Measurements from ENCODE around the gene ADAMTSL4. TPM values are rescaled to one million over a fixed set of nuclear protein-coding genes. Genes with fewer than 3 reads are reported as not detected.
"Not testable (repeated sequence)": the region's sequence is repeated elsewhere in the genome, so short reads cannot be mapped to it uniquely, and the experiment has no call there.

Gene ADAMTSL4
- total and polyA plus RNA-seq, 2 donors: 35.5 to 144 TPM

- peaks cover 6% of the 10 kb centered on the region for H3K36me3 ChIP-seq (ENCODE audit: insufficient read depth)
- H3K27ac ChIP-seq (ENCODE audit: low read depth): peak overlapping the region; percentile 89
- H3K4me3 ChIP-seq (ENCODE audit: low read depth, low read length): peak overlapping the region; percentile 15
- H3K4me1 ChIP-seq (ENCODE audit: insufficient read depth): peaks cover 2% of the 10 kb centered on the region
- 62% methylated on average over 6 of the region's 6 CpGs for WGBS
- no peak for DNase-seq (ENCODE audit: extremely low spot score)
Observed at GRCh38 chr1:150574260-150575071, 25.3 kb downstream of the ADAMTSL4 start.

GRCh38 chr1:150575072-150575489 lies 25.9 kb downstream of the ADAMTSL4 start:
- Histone ChIP-seq H3K4me3 (ENCODE audit: low read depth, low read length) (peak overlapping the region; percentile 97), H3K27ac (ENCODE audit: low read depth) (peak overlapping the region; percentile 89), H3K36me3 (ENCODE audit: insufficient read depth) (peaks cover 6% of the 10 kb centered on the region), H3K4me1 (ENCODE audit: insufficient read depth) (peaks cover 2% of the 10 kb centered on the region)
- no peak for DNase-seq (ENCODE audit: extremely low spot score)
- WGBS: 27% methylated on average over 4 of the region's 4 CpGs

GRCh38 chr1:150575518-150576366 lies 26.5 kb downstream of the ADAMTSL4 start:
- H3K27ac ChIP-seq (ENCODE audit: low read depth): peak overlapping the region; percentile 52
- 13% methylated on average over 1 of the region's 1 CpG for WGBS
- peaks cover 6% of the 10 kb centered on the region for H3K36me3 ChIP-seq (ENCODE audit: insufficient read depth)
- H3K4me1 ChIP-seq (ENCODE audit: insufficient read depth): peaks cover 2% of the 10 kb centered on the region
- H3K4me3 ChIP-seq (ENCODE audit: low read depth, low read length): peak overlapping the region; percentile 97
- DNase-seq (ENCODE audit: extremely low spot score): no peak

GRCh38 chr1:150576367-150576711 lies 27.1 kb downstream of the ADAMTSL4 start:
- 10% methylated on average over 4 of the region's 4 CpGs for WGBS
- Histone ChIP-seq H3K27ac (ENCODE audit: low read depth) (no peak overlapping the region), H3K36me3 (ENCODE audit: insufficient read depth) (peaks cover 6% of the 10 kb centered on the region)

GRCh38 chr1:150576794-150577556 lies 27.8 kb downstream of the ADAMTSL4 start:
- no peak for DNase-seq (ENCODE audit: extremely low spot score)
- H3K27ac ChIP-seq (ENCODE audit: low read depth): peak overlapping the region; percentile 62
- H3K36me3 ChIP-seq (ENCODE audit: insufficient read depth): peaks cover 6% of the 10 kb centered on the region
- peaks cover 2% of the 10 kb centered on the region for H3K4me1 ChIP-seq (ENCODE audit: insufficient read depth)
- peak overlapping the region; percentile 97 for H3K4me3 ChIP-seq (ENCODE audit: low read depth, low read length)
- 13% methylated on average over 2 of the region's 2 CpGs for WGBS

More at GRCh38 chr1:150576367-150576711, 27.1 kb downstream of the ADAMTSL4 start:
- peak overlapping the region; percentile 97 for H3K4me3 ChIP-seq (ENCODE audit: low read depth, low read length)
- no peak for DNase-seq (ENCODE audit: extremely low spot score)
- peaks cover 2% of the 10 kb centered on the region for H3K4me1 ChIP-seq (ENCODE audit: insufficient read depth)

- peaks cover 2% of the 10 kb centered on the region for H3K4me1 ChIP-seq (ENCODE audit: insufficient read depth)
- peaks cover 6% of the 10 kb centered on the region for H3K36me3 ChIP-seq (ENCODE audit: insufficient read depth)
- no peak for DNase-seq (ENCODE audit: extremely low spot score)
- peak overlapping the region; percentile 100 for H3K27ac ChIP-seq (ENCODE audit: low read depth)
- peak overlapping the region; percentile 97 for H3K4me3 ChIP-seq (ENCODE audit: low read depth, low read length)
- WGBS: 2% methylated on average over 11 of the region's 11 CpGs
Observed at GRCh38 chr1:150577557-150578271, 28.5 kb downstream of the ADAMTSL4 start.

GRCh38 chr1:150578272-150579109 lies 29.3 kb downstream of the ADAMTSL4 start:
- no peak for DNase-seq (ENCODE audit: extremely low spot score)
- WGBS: under 1% methylated on average over 50 of the region's 50 CpGs

GRCh38 chr1:150579110-150579944 lies 30.1 kb downstream of the ADAMTSL4 start, which contains the start of gene MCL1:
Gene MCL1, minus strand, starts transcription at chr1:150579610. Its CDS starts 80 bp downstream, at chr1:150579530.
- peak; percentile 91 for DNase-seq (ENCODE audit: extremely low spot score)
- H3K36me3 ChIP-seq (ENCODE audit: insufficient read depth): peaks cover 6% of the 10 kb centered on the region
- peaks cover 2% of the 10 kb centered on the region for H3K4me1 ChIP-seq (ENCODE audit: insufficient read depth)
- under 1% methylated on average over 94 of the region's 94 CpGs for WGBS
- H3K27ac ChIP-seq (ENCODE audit: low read depth): peak within 1 kb of the TSS; percentile 100
- peak within 1 kb of the TSS; percentile 97 for H3K4me3 ChIP-seq (ENCODE audit: low read depth, low read length)

More at GRCh38 chr1:150578272-150579109, 29.3 kb downstream of the ADAMTSL4 start:
- Histone ChIP-seq H3K27ac (ENCODE audit: low read depth) (peak overlapping the region; percentile 100), H3K36me3 (ENCODE audit: insufficient read depth) (peaks cover 6% of the 10 kb centered on the region), H3K4me1 (ENCODE audit: insufficient read depth) (peaks cover 2% of the 10 kb centered on the region), H3K4me3 (ENCODE audit: low read depth, low read length) (peak overlapping the region; percentile 97)

- Histone ChIP-seq H3K36me3 (ENCODE audit: insufficient read depth) (peaks cover 6% of the 10 kb centered on the region), H3K27ac (ENCODE audit: low read depth) (peak overlapping the region; percentile 91), H3K4me3 (ENCODE audit: low read depth, low read length) (peak overlapping the region; percentile 97), H3K4me1 (ENCODE audit: insufficient read depth) (no peaks in the 10 kb centered on the region)
- no peak for DNase-seq (ENCODE audit: extremely low spot score)
- WGBS: 71% methylated on average over 15 of the region's 15 CpGs
Observed at GRCh38 chr1:150579945-150580642, 30.9 kb downstream of the ADAMTSL4 start.

GRCh38 chr1:150580966-150581365 lies 31.8 kb downstream of the ADAMTSL4 start:
- 94% methylated on average over 3 of the region's 3 CpGs for WGBS
- H3K36me3 ChIP-seq (ENCODE audit: insufficient read depth); H3K27ac ChIP-seq (ENCODE audit: low read depth); H3K4me3 ChIP-seq (ENCODE audit: low read depth, low read length); DNase-seq (ENCODE audit: extremely low spot score); H3K4me1 ChIP-seq (ENCODE audit: insufficient read depth): not testable (repeated sequence)

GRCh38 chr1:150581437-150581836 lies 32.2 kb downstream of the ADAMTSL4 start:
- not testable (repeated sequence) for H3K36me3 ChIP-seq (ENCODE audit: insufficient read depth); DNase-seq (ENCODE audit: extremely low spot score); H3K27ac ChIP-seq (ENCODE audit: low read depth); H3K4me3 ChIP-seq (ENCODE audit: low read depth, low read length); H3K4me1 ChIP-seq (ENCODE audit: insufficient read depth)
- 98% methylated on average over 7 of the region's 7 CpGs for WGBS

Measured in urinary bladder (tissue), 4 donors.